Transverse colon (tissue), 4 donors: ENCODE data around the gene RAI14. TPM values are rescaled to one million over a fixed set of nuclear protein-coding genes. Genes with fewer than 3 reads are reported as not detected.

Experiments used
- DNase-seq: peaks from one replicate; pipeline ENCODE4 v3.0.0-alpha.2; 2019
- H3K27ac ChIP-seq, 4 donors: fragments of 200-600 bp; sonication (generic); 2 replicates each; pipeline ENCODE4 v1.5.1; 2016 to 2018; ENCODE audit warnings: inconsistent platforms in 4 of 4
- H3K27me3 ChIP-seq: fragments of 200-600 bp; sonication (generic); 2 replicates; pipeline ENCODE4 v1.5.1; 2017; ENCODE audit warnings: inconsistent platforms
- H3K36me3 ChIP-seq, 4 donors: fragments of 200-600 bp; sonication (generic); 2 replicates each; pipeline ENCODE4 v1.5.1; 2017 to 2019; ENCODE audit warnings: inconsistent platforms in 4 of 4
- H3K4me1 ChIP-seq, 4 donors: fragments of 200-600 bp; sonication (generic); 2 replicates each; pipeline ENCODE4 v1.5.1; 2017 to 2020; ENCODE audit warnings: inconsistent platforms in 4 of 4
- H3K4me3 ChIP-seq, 4 donors: fragments of 200-600 bp; sonication (generic); 1 replicate in 1 of 4; 2 replicates in 3 of 4; pipeline versions ENCODE4 v1.5.1 to v1.6.1; 2017 to 2019; ENCODE audit warnings: inconsistent platforms in 4 of 4
- H3K9me3 ChIP-seq, 2 donors: fragments of 200-600 bp; sonication (generic); 2 replicates each; pipeline ENCODE4 v1.5.1; 2017 to 2019; ENCODE audit warnings: inconsistent platforms in 2 of 2
- CTCF ChIP-seq, 5 experiments: fragments of 200-600 bp in 3 of 5; fragments of 450-650 bp in 2 of 5; sonication (generic) in 3 of 5; IDR thresholded peaks; 1 replicate in 2 of 5; 2 replicates in 3 of 5; pipeline ENCODE4 v1.5.1; 2016 to 2017; ENCODE audit warnings: antibody characterized with exemption in 5 of 5, inconsistent platforms in 3 of 5, mild to moderate bottlenecking in 2 of 5, moderate library complexity in 1 of 5
- EP300 ChIP-seq: sonication (generic); formaldehyde crosslinking; IDR thresholded peaks from one replicate; pipeline ENCODE4 v1.6.1; 2017; ENCODE audit warnings: antibody characterized with exemption, low read depth
- POLR2A ChIP-seq: fragments of 450-650 bp; IDR thresholded peaks from one replicate; pipeline ENCODE4 v1.6.1; 2016; ENCODE audit warnings: antibody characterized with exemption, mild to moderate bottlenecking, moderate library complexity
- POLR2AphosphoS5 ChIP-seq, 3 donors: sonication (generic); formaldehyde crosslinking; IDR thresholded peaks; one replicate each; pipeline ENCODE4 v1.6.1; 2016; ENCODE audit warnings: antibody characterized with exemption in 3 of 3
- WGBS, 2 donors: methylation state at CpG; one replicate each; pipeline ENCODE4 v1.1.5; 2018; ENCODE audit warnings: low coverage in 1 of 2; 5-methylcytosine and 5-hydroxymethylcytosine counted together
- in situ Hi-C, 4 donors: fragments of 200-750 bp; cut with MboI; loops; one replicate each; pipeline versions ENCODE4 v1.15.0 to v1.15.1; 2017; ENCODE audit warnings: low sequenced_read_pairs in 3 of 4, low pct_ligation_motif_present in 1 of 4, low pct_unique_long_range_greater_than_20kb in 1 of 4
- intact Hi-C: fragments of 100-400 bp; cut with DNase I; formaldehyde crosslinking; loops from one replicate; pipeline ENCODE4 v1.15.1; 2023; ENCODE audit warnings: low total_unique reads
- total RNA-seq, 4 donors: library from RNA; depleted of rRNA; stranded (reverse); fragments of >200 nt; gene quantifications; one replicate each; pipeline ENCODE4 v1.1.0, GENCODE V29; 2016

RAI14 gene
- total RNA-seq, 4 donors from 2014 or later, result 13.9 to 18.3 (median 15.3) TPM

- Histone ChIP-seq H3K4me1 (peaks cover 0 to 7% (median 2%) of the 10 kb centered on the region in 4 donors), H3K9me3 (no peaks in the 10 kb centered on the region), H3K4me3 (no peak overlapping the region), H3K27me3 (no peaks in the 10 kb centered on the region), H3K27ac (no peak overlapping the region), H3K36me3 (no peaks in the 10 kb centered on the region)
- 90 to 94% methylated on average over 2 of the region's 2 CpGs for WGBS, 2 donors
- TF ChIP-seq CTCF (IDR thresholded peaks at IDR 0.05), result no peak
- TF ChIP-seq EP300, result no peak
- no peak for TF ChIP-seq POLR2A
- no peak for TF ChIP-seq POLR2AphosphoS5 (IDR thresholded peaks at IDR 0.05)
- DNase-seq, result no peak
- in situ Hi-C loops, result no loop called here
- intact Hi-C loops, result no loop called here
Measured at GRCh38 chr5:34843497-34843896, 187.4 kb downstream of the RAI14 start.

- Histone ChIP-seq H3K9me3 (no peaks in the 10 kb centered on the region), H3K27ac (no peak overlapping the region), H3K36me3 (no peaks in the 10 kb centered on the region), H3K4me1 (peaks cover 0 to 7% (median 2%) of the 10 kb centered on the region in 4 donors), H3K27me3 (no peaks in the 10 kb centered on the region), H3K4me3 (no peak overlapping the region)
- WGBS, 2 donors, result 73 to 80% methylated on average over 3 of the region's 3 CpGs
- in situ Hi-C loops (no loop called here), intact Hi-C loops (no loop called here)
- no peak for DNase-seq
- no peak for TF ChIP-seq CTCF (IDR thresholded peaks at IDR 0.05)
- TF ChIP-seq EP300, result no peak
- no peak for TF ChIP-seq POLR2A
- TF ChIP-seq POLR2AphosphoS5 (IDR thresholded peaks at IDR 0.05), result no peak
Measured at GRCh38 chr5:34844106-34844505, 188.0 kb downstream of the RAI14 start.

- H3K9me3 ChIP-seq, result no peaks in the 10 kb centered on the region
- in situ Hi-C loops, result no loop called here
- H3K36me3 ChIP-seq, result no peaks in the 10 kb centered on the region
- no peaks in the 10 kb centered on the region for H3K27me3 ChIP-seq
- H3K4me3 ChIP-seq, result no peak overlapping the region
- TF ChIP-seq CTCF (IDR thresholded peaks at IDR 0.05) (no peak), POLR2AphosphoS5 (IDR thresholded peaks at IDR 0.05) (no peak), POLR2A (no peak), EP300 (no peak)
- intact Hi-C loops, result no loop called here
- H3K4me1 ChIP-seq, result no peaks in the 10 kb centered on the region
- no peak for DNase-seq
- 69 to 95% methylated on average over 3 to 4 of the region's 4 CpGs for WGBS, 2 donors
- H3K27ac ChIP-seq, result no peak overlapping the region
Measured at GRCh38 chr5:34844999-34845398, 188.9 kb downstream of the RAI14 start.

GRCh38 chr5:34847056-34847455 is 190.9 kb downstream of the RAI14 start:
- in situ Hi-C loops, result no loop called here
- TF ChIP-seq POLR2AphosphoS5 (IDR thresholded peaks at IDR 0.05), result no peak
- Histone ChIP-seq H3K27me3 (no peaks in the 10 kb centered on the region), H3K27ac (no peak overlapping the region), H3K9me3 (no peaks in the 10 kb centered on the region), H3K4me1 (no peaks in the 10 kb centered on the region), H3K36me3 (no peaks in the 10 kb centered on the region), H3K4me3 (no peak overlapping the region)
- intact Hi-C loops, result no loop called here
- DNase-seq, result no peak

- Histone ChIP-seq H3K27me3 (no peaks in the 10 kb centered on the region), H3K9me3 (no peaks in the 10 kb centered on the region), H3K27ac (no peak overlapping the region), H3K36me3 (no peaks in the 10 kb centered on the region), H3K4me3 (no peak overlapping the region), H3K4me1 (no peaks in the 10 kb centered on the region)
- 80 to 93% methylated on average over 3 to 4 of the region's 4 CpGs for WGBS, 2 donors
- in situ Hi-C loops, result no loop called here
- DNase-seq, result no peak
- intact Hi-C loops, result no loop called here
- TF ChIP-seq POLR2A (no peak), EP300 (no peak), POLR2AphosphoS5 (IDR thresholded peaks at IDR 0.05) (no peak), CTCF (IDR thresholded peaks at IDR 0.05) (no peak)
Measured at GRCh38 chr5:34847552-34847951, 191.4 kb downstream of the RAI14 start.
